HepG2 (cell line): Measurements from ENCODE around the gene ATP5F1E. TPM values are rescaled to one million over a fixed set of nuclear protein-coding genes. Genes with fewer than 3 reads are reported as not detected.

Experiments
- BORCS8-MEF2B ChIP-seq: sonication (generic); formaldehyde crosslinking; IDR thresholded peaks from 2 replicates; pipeline ENCODE4 v1.8.0; 2022; ENCODE audit warnings: mild to moderate bottlenecking, missing genetic modification reagents
- CERS6 ChIP-seq: sonication (generic); formaldehyde crosslinking; IDR thresholded peaks from 2 replicates; pipeline ENCODE4 v1.5.0; 2020; ENCODE audit warnings: missing genetic modification reagents
- CTCF ChIP-seq: sonication (generic); formaldehyde crosslinking; IDR thresholded peaks from 2 replicates; pipeline ENCODE4 v1.5.0; 2020; ENCODE audit warnings: mild to moderate bottlenecking, missing genetic modification reagents, moderate library complexity
- DMTF1 ChIP-seq: sonication (generic); formaldehyde crosslinking; IDR thresholded peaks from 2 replicates; pipeline ENCODE4 v1.4.0; 2020; ENCODE audit warnings: mild to moderate bottlenecking, missing genetic modification reagents
- ETV5 ChIP-seq: IDR thresholded peaks from 2 replicates; pipeline ENCODE4 v1.6.1; 2018; ENCODE audit warnings: missing biosample characterization, missing genetic modification reagents, inconsistent platforms, borderline replicate concordance
- HMGA1 ChIP-seq: sonication (generic); formaldehyde crosslinking; conservative IDR thresholded peaks from 2 replicates; pipeline ENCODE4 v1.4.0; 2020; ENCODE audit warnings: missing genetic modification reagents
- MLX ChIP-seq: IDR thresholded peaks from 2 replicates; pipeline ENCODE4 v1.6.1; 2016
- ONECUT2 ChIP-seq: sonication (generic); formaldehyde crosslinking; IDR thresholded peaks from 2 replicates; pipeline ENCODE4 v1.4.0; 2020; ENCODE audit warnings: missing genetic modification reagents
- PAX8 ChIP-seq: sonication (generic); formaldehyde crosslinking; IDR thresholded peaks from 2 replicates; pipeline ENCODE4 v1.8.0; 2022; ENCODE audit warnings: mild to moderate bottlenecking, missing genetic modification reagents, borderline replicate concordance
- RNF219 ChIP-seq: sonication (generic); formaldehyde crosslinking; IDR thresholded peaks from 2 replicates; pipeline ENCODE4 v1.5.0; 2020; ENCODE audit warnings: mild to moderate bottlenecking, missing genetic modification reagents
- SAP130 ChIP-seq: IDR thresholded peaks from 2 replicates; pipeline ENCODE4 v1.6.1; 2016; ENCODE audit warnings: low read depth
- SCMH1 ChIP-seq: sonication (generic); formaldehyde crosslinking; IDR thresholded peaks from 2 replicates; pipeline ENCODE4 v1.9.0; 2021; ENCODE audit warnings: missing genetic modification reagents, mild to moderate bottlenecking, borderline replicate concordance
- SKIL ChIP-seq: sonication (generic); formaldehyde crosslinking; IDR thresholded peaks from 2 replicates; pipeline ENCODE4 v1.8.0; 2022; ENCODE audit warnings: missing genetic modification reagents, mild to moderate bottlenecking, moderate library complexity, borderline replicate concordance
- SP4 ChIP-seq: sonication (generic); formaldehyde crosslinking; IDR thresholded peaks from 2 replicates; pipeline ENCODE4 v1.8.1; 2023; ENCODE audit warnings: mild to moderate bottlenecking, missing genetic modification reagents
- TBP ChIP-seq: sonication (generic); formaldehyde crosslinking; IDR thresholded peaks from 2 replicates; pipeline ENCODE4 v1.5.0; 2020; ENCODE audit warnings: missing genetic modification reagents
- TOPORS ChIP-seq: sonication (generic); formaldehyde crosslinking; IDR thresholded peaks from 2 replicates; pipeline ENCODE4 v1.8.0; 2023; ENCODE audit warnings: mild to moderate bottlenecking, missing genetic modification reagents
- ZFX ChIP-seq: sonication (generic); formaldehyde crosslinking; IDR thresholded peaks from 2 replicates; pipeline ENCODE4 v1.4.0; 2020; ENCODE audit warnings: mild to moderate bottlenecking, low read depth, missing genetic modification reagents, moderate library complexity
- ZNF263 ChIP-seq: sonication (generic); formaldehyde crosslinking; IDR thresholded peaks from 2 replicates; pipeline ENCODE4 v1.4.0; 2020; ENCODE audit warnings: missing genetic modification reagents
- ZNF326 ChIP-seq: sonication (generic); formaldehyde crosslinking; IDR thresholded peaks from 2 replicates; pipeline ENCODE4 v1.4.0; 2020; ENCODE audit warnings: missing genetic modification reagents, borderline replicate concordance
- ZNF331 ChIP-seq: sonication (generic); formaldehyde crosslinking; IDR thresholded peaks from 2 replicates; pipeline ENCODE4 v1.4.0; 2020; ENCODE audit warnings: missing genetic modification reagents
- polyA plus RNA-seq, 8 experiments: library from polyadenylated mRNA; depleted of rRNA in 3 of 8; stranded (reverse) in 7 of 8; unstranded in 1 of 8; fragments of >200 nt; fragmentation: Illumina TruSeq in 4 of 8; extraction: Trizol in 4 of 8; gene quantifications; 2 replicates each; pipeline versions ENCODE4 v1.2.1 to v1.2.3, GENCODE V29; 2011 to 2016; ENCODE audit warnings: low read depth in 4 of 8, missing spikeins in 1 of 8, mixed read lengths in 1 of 8; ENCODE audit not compliant: insufficient read depth in 1 of 8
- total RNA-seq, 5 experiments: library from RNA; depleted of rRNA; stranded (reverse); fragments of >200 nt; fragmentation: Illumina TruSeq; extraction: Trizol; gene quantifications; 2 replicates each; pipeline ENCODE4 v1.2.3, GENCODE V29; 2016; ENCODE audit warnings: low read depth in 1 of 5

The ATP5F1E gene
- total and polyA plus RNA-seq, 2 of the 13 experiments (the other 11 are each of a cell fraction or from before 2014, with no cell fraction given): 121 to 134 TPM

GRCh38 chr20:59016795-59017492 is 15.2 kb downstream of the ATP5F1E start (continued):
- TF ChIP-seq SKIL: no peak
- TF ChIP-seq ZFX: no peak
- TF ChIP-seq TBP (CRISPR knock-in tag): no peak
- TF ChIP-seq MLX (CRISPR knock-in tag): no peak
- TF ChIP-seq SCMH1 (CRISPR knock-in tag): no peak
- TF ChIP-seq PAX8: no peak
- peak; percentile 63; the same call in 1 of the 2 replicates for TF ChIP-seq ETV5 (CRISPR knock-in tag)
- TF ChIP-seq ZNF326 (CRISPR knock-in tag): peak; percentile 36; the same call in 1 of the 2 replicates
- TF ChIP-seq SP4 (CRISPR knock-in tag): no peak
- TF ChIP-seq ZNF263: no peak
- TF ChIP-seq TOPORS (CRISPR knock-in tag): no peak
- no peak for TF ChIP-seq HMGA1 (CRISPR knock-in tag)
- no peak for TF ChIP-seq DMTF1 (CRISPR knock-in tag)
- no peak for TF ChIP-seq CTCF (CRISPR knock-in tag)
- TF ChIP-seq CERS6 (CRISPR knock-in tag): no peak
- no peak for TF ChIP-seq RNF219 (CRISPR knock-in tag)
- TF ChIP-seq ONECUT2 (CRISPR knock-in tag): no peak
- TF ChIP-seq ZNF331 (CRISPR knock-in tag): 0 out of 2 replicates have a peak, but pooled peaks have one; percentile 39
- no peak for TF ChIP-seq SAP130
- no peak for TF ChIP-seq BORCS8-MEF2B (CRISPR knock-in tag)
